CD4-positive, alpha-beta T cell (primary cell): ENCODE measurements around the gene RBM26. TPM values are rescaled to one million over a fixed set of nuclear protein-coding genes. Genes with fewer than 3 reads are reported as not detected.

ENCODE experiments used
- ATAC-seq: fragments of 200-7000 bp; cut with Tn5 transposase; one replicate; pipeline ENCODE4 v1.10.0; 2022; ENCODE audit warnings: mild to moderate bottlenecking; ENCODE audit not compliant: poor library complexity
- CTCF ChIA-PET: fragments of 350-600 bp; sonication (Branson Sonifier 250); formaldehyde crosslinking; loops from one replicate; lab custom pipeline; 2021; ENCODE audit warnings: antibody characterized with exemption, inconsistent platforms; lab: Charles Lee
- POLR2A ChIA-PET: fragments of 350-600 bp; sonication (Branson Sonifier 250); formaldehyde crosslinking; loops from one replicate; lab custom pipeline; 2021; ENCODE audit warnings: antibody characterized with exemption, inconsistent platforms; lab: Charles Lee
- DNase-seq, 14 experiments: peaks; one replicate each; pipeline ENCODE4 v3.0.0-alpha.2; 2013 to 2020; ENCODE audit warnings: mixed read lengths in 2 of 14
- H3K27ac ChIP-seq, 2 donors: one replicate each; pipeline versions ENCODE4 v1.5.1 to v1.7.0; 2013; ENCODE audit warnings: low read length in 2 of 2, low read depth in 1 of 2, mild to moderate bottlenecking in 1 of 2
- H3K27me3 ChIP-seq, 2 experiments: 1 replicate in 1 of 2; 2 replicates in 1 of 2; pipeline versions ENCODE4 v1.6.1 to v1.7.0; 2013; ENCODE audit warnings: low read length in 2 of 2, control low read depth in 1 of 2, mild to moderate bottlenecking in 1 of 2, moderate library complexity in 1 of 2; ENCODE audit not compliant: insufficient read depth in 2 of 2, control insufficient read depth in 1 of 2
- H3K36me3 ChIP-seq: one replicate; pipeline ENCODE4 v1.6.1; 2013; ENCODE audit warnings: low read length, control low read depth; ENCODE audit not compliant: insufficient read depth
- H3K4me1 ChIP-seq: one replicate; pipeline ENCODE4 v1.6.1; 2013; ENCODE audit warnings: low read length, control low read depth; ENCODE audit not compliant: insufficient read depth
- H3K4me3 ChIP-seq: one replicate; pipeline ENCODE4 v1.5.1; 2013; ENCODE audit warnings: mild to moderate bottlenecking, low read length, moderate library complexity
- H3K9me3 ChIP-seq, 2 experiments: 1 replicate in 1 of 2; 2 replicates in 1 of 2; pipeline versions ENCODE4 v1.6.1 to v1.7.0; 2013; ENCODE audit warnings: low read length in 2 of 2, mild to moderate bottlenecking in 2 of 2, control low read depth in 1 of 2, moderate library complexity in 1 of 2; ENCODE audit not compliant: control insufficient read depth in 1 of 2, insufficient read depth in 1 of 2
- H3K27ac Mint-ChIP-seq: one replicate; pipeline ENCODE4 v1.8.0; 2020; ENCODE audit warnings: mixed read lengths
- H3K27me3 Mint-ChIP-seq: one replicate; pipeline ENCODE4 v1.8.0; 2021; ENCODE audit warnings: mixed read lengths
- H3K36me3 Mint-ChIP-seq: one replicate; pipeline ENCODE4 v1.8.0; 2021; ENCODE audit warnings: low read depth, mixed read lengths
- H3K4me1 Mint-ChIP-seq: one replicate; pipeline ENCODE4 v1.8.0; 2021; ENCODE audit warnings: low read depth, mixed read lengths
- H3K4me3 Mint-ChIP-seq: one replicate; pipeline ENCODE4 v1.8.0; 2020; ENCODE audit warnings: mild to moderate bottlenecking, mixed read lengths
- H3K9me3 Mint-ChIP-seq: one replicate; pipeline ENCODE4 v1.8.0; 2020; ENCODE audit warnings: mixed read lengths
- CTCF ChIP-seq: fragments of 200-600 bp; IDR thresholded peaks from one replicate; pipeline ENCODE4 v1.8.0; 2022; ENCODE audit warnings: antibody characterized with exemption, mild to moderate bottlenecking
- intact Hi-C, 2 experiments: fragments of 100-400 bp; cut with DNase I in 1 of 2; cut with micrococcal nuclease in 1 of 2; formaldehyde crosslinking; loops; one replicate each; pipeline versions ENCODE4 v1.15.1 to v1.9.0; 2023 to 2025; cut with DNase I, micrococcal nuclease
- total RNA-seq, 174 experiments: library from RNA in 2 of 174; stranded (reverse) in 2 of 174; gene quantifications; one replicate each; pipeline ENCODE4 v1.2.3 and lab custom pipeline; 2021 to 2026

Gene RBM26
- total RNA-seq, 2 experiments from 2014 or later = 67.3 to 68.0 TPM

GRCh38 chr13:79369226-79369625, 36.8 kb downstream of the RBM26 start:
- Histone ChIP-seq H3K36me3 (peaks cover 78% of the 10 kb centered on the region), H3K9me3 (no peaks in the 10 kb centered on the region), H3K4me3 (no peak overlapping the region), H3K27me3 (no peaks in the 10 kb centered on the region), H3K27ac (no peak overlapping the region), H3K4me1 (no peaks in the 10 kb centered on the region)
- ChIA-PET POLR2A (no interaction called here), CTCF (no interaction called here)
- Mint-ChIP-seq H3K36me3 (peaks cover 82% of the 10 kb centered on the region), H3K27ac (no peak overlapping the region), H3K9me3 (no peaks in the 10 kb centered on the region), H3K4me3 (no peak overlapping the region), H3K27me3 (no peaks in the 10 kb centered on the region), H3K4me1 (no peaks in the 10 kb centered on the region)
- no peak for TF ChIP-seq CTCF
- ATAC-seq (no peak), DNase-seq (no peak)
- intact Hi-C loops = no loop called here

- no peaks in the 10 kb centered on the region for H3K9me3 ChIP-seq
- POLR2A ChIA-PET = no interaction called here
- ATAC-seq = no peak
- no peak for DNase-seq
- H3K27ac Mint-ChIP-seq = no peak overlapping the region
- H3K4me3 Mint-ChIP-seq = no peak overlapping the region
- no peaks in the 10 kb centered on the region for H3K4me1 ChIP-seq
- peaks cover 89% of the 10 kb centered on the region for H3K36me3 ChIP-seq
- intact Hi-C loops = loop anchor here in 1 of 2 experiments (2.0 kb wide), 1 partner anchor 13 kb away; no protein-coding TSS in a partner anchor
- no peaks in the 10 kb centered on the region for H3K27me3 Mint-ChIP-seq
- H3K27me3 ChIP-seq = no peaks in the 10 kb centered on the region
- H3K4me3 ChIP-seq = no peak overlapping the region
- peaks cover 97% of the 10 kb centered on the region for H3K36me3 Mint-ChIP-seq
- H3K9me3 Mint-ChIP-seq = no peaks in the 10 kb centered on the region
- peaks cover 16% of the 10 kb centered on the region for H3K4me1 Mint-ChIP-seq
- CTCF ChIA-PET = no interaction called here
- no peak for TF ChIP-seq CTCF
- no peak overlapping the region for H3K27ac ChIP-seq
Observed at GRCh38 chr13:79365981-79366380, 40.1 kb downstream of the RBM26 start.

GRCh38 chr13:79361299-79361698, 44.8 kb downstream of the RBM26 start:
- ChIA-PET CTCF (no interaction called here), POLR2A (interaction anchor here (0.6 kb wide), 1 partner anchor 59 kb away, joined by 4 read pairs; no protein-coding TSS in a partner anchor)
- DNase-seq (no peak), ATAC-seq (no peak)
- peaks cover 81% of the 10 kb centered on the region for H3K36me3 ChIP-seq
- no peaks in the 10 kb centered on the region for H3K27me3 Mint-ChIP-seq
- H3K27ac ChIP-seq = no peak overlapping the region
- H3K4me1 ChIP-seq = no peaks in the 10 kb centered on the region
- TF ChIP-seq CTCF = no peak
- intact Hi-C loops = no loop called here
- no peaks in the 10 kb centered on the region for H3K27me3 ChIP-seq
- H3K36me3 Mint-ChIP-seq = peaks cover 93% of the 10 kb centered on the region
- H3K9me3 Mint-ChIP-seq = no peaks in the 10 kb centered on the region
- H3K9me3 ChIP-seq = no peaks in the 10 kb centered on the region
- peaks cover 20% of the 10 kb centered on the region for H3K4me1 Mint-ChIP-seq
- H3K4me3 Mint-ChIP-seq = no peak overlapping the region
- H3K4me3 ChIP-seq = no peak overlapping the region
- peak overlapping the region; percentile 8 for H3K27ac Mint-ChIP-seq
